Neural cell (in vitro differentiated cells): ENCODE measurements around the gene PHAX.

ENCODE experiments used
- EP300 ChIP-seq: fragments of 450-650 bp; conservative IDR thresholded peaks from 2 replicates; pipeline ENCODE4 v1.6.1; 2014; ENCODE audit warnings: antibody characterized with exemption, mild to moderate bottlenecking, moderate library complexity; ENCODE audit not compliant: poor library complexity, severe bottlenecking
- EZH2 ChIP-seq: fragments of 200-600, 300-800 bp; shearing (Covaris generic), sonication (generic); IDR thresholded peaks from 2 replicates; pipeline ENCODE4 v1.6.1; 2014; ENCODE audit warnings: antibody characterized with exemption, low read length, borderline replicate concordance, mild to moderate bottlenecking; ENCODE audit not compliant: insufficient read depth, poor library complexity, severe bottlenecking
- POLR2AphosphoS5 ChIP-seq: IDR thresholded peaks from 2 replicates; pipeline ENCODE4 v1.6.1; 2012
- SMC3 ChIP-seq: fragments of 450-650 bp; conservative IDR thresholded peaks from 2 replicates; pipeline ENCODE4 v1.6.1; 2014; ENCODE audit warnings: antibody characterized with exemption, mild to moderate bottlenecking, moderate library complexity; ENCODE audit not compliant: poor library complexity
- TF ChIP-seq, protein P1 (sequence below): fragments of 450-650 bp; IDR thresholded peaks from 2 replicates; pipeline ENCODE4 v1.5.1; 2014; ENCODE audit warnings: antibody characterized with exemption, mild to moderate bottlenecking, moderate library complexity; ENCODE audit not compliant: poor library complexity, severe bottlenecking

DNA sequence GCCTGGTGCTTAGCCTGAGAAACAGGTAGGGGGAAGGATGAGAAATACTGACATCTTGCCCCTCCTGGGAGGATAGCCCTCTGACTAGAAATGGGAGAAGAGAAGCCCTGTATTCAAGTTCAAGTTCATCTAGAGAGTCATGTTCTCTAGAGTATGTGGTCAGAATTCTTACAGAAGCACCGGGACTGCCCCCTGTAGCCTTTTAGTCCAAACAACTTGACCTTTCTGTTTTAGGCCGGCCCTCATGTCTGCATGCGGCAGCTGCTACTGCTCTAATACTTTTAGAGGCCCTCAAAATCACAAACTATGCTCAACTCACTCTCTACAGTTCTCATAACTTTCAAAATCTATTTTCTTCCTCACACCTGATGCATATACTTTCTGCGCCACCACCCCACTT is 47.7 kb downstream of the PHAX start:
- TF ChIP-seq POLR2AphosphoS5 (no peak), SMC3 (no peak), EP300 (no peak), EZH2 (no peak)
- TF ChIP-seq, protein P1, sequence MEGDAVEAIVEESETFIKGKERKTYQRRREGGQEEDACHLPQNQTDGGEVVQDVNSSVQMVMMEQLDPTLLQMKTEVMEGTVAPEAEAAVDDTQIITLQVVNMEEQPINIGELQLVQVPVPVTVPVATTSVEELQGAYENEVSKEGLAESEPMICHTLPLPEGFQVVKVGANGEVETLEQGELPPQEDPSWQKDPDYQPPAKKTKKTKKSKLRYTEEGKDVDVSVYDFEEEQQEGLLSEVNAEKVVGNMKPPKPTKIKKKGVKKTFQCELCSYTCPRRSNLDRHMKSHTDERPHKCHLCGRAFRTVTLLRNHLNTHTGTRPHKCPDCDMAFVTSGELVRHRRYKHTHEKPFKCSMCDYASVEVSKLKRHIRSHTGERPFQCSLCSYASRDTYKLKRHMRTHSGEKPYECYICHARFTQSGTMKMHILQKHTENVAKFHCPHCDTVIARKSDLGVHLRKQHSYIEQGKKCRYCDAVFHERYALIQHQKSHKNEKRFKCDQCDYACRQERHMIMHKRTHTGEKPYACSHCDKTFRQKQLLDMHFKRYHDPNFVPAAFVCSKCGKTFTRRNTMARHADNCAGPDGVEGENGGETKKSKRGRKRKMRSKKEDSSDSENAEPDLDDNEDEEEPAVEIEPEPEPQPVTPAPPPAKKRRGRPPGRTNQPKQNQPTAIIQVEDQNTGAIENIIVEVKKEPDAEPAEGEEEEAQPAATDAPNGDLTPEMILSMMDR: no peak
